Large intestine (tissue), 3 donors: ENCODE measurements around the gene PFAS. TPM values are rescaled to one million over a fixed set of nuclear protein-coding genes. Genes with fewer than 3 reads are reported as not detected.

Experiments
- DNase-seq, 2 donors: peaks; one replicate each; pipeline versions ENCODE4 v3.0.0 to v3.0.0-alpha.2; 2013
- H3K27ac ChIP-seq: one replicate; pipeline ENCODE4 v1.5.1; 2013; ENCODE audit warnings: low read length
- H3K27me3 ChIP-seq: 2 replicates; pipeline ENCODE4 v1.6.1; 2013; ENCODE audit warnings: low read length; ENCODE audit not compliant: control insufficient read depth, insufficient read depth
- H3K36me3 ChIP-seq: 2 replicates; pipeline ENCODE4 v1.6.1; 2013; ENCODE audit warnings: low read length; ENCODE audit not compliant: control insufficient read depth, insufficient read depth
- H3K4me1 ChIP-seq: one replicate; pipeline ENCODE4 v1.6.1; 2013; ENCODE audit warnings: low read length; ENCODE audit not compliant: control insufficient read depth, insufficient read depth
- H3K4me3 ChIP-seq: one replicate; pipeline ENCODE4 v1.5.1; 2013; ENCODE audit warnings: low read length
- H3K9me3 ChIP-seq: one replicate; pipeline ENCODE4 v1.6.1; 2013; ENCODE audit warnings: mild to moderate bottlenecking, low read depth, low read length, moderate library complexity; ENCODE audit not compliant: control insufficient read depth
- WGBS: methylation state at CpG from one replicate; pipeline ENCODE4 v1.1.5; 2013; ENCODE audit warnings: low lambda C conversion rate; ENCODE audit not compliant: insufficient coverage; 5-methylcytosine and 5-hydroxymethylcytosine counted together
- polyA plus RNA-seq: library from polyadenylated mRNA; unstranded; fragments of 120-200 nt; gene quantifications from one replicate; pipeline ENCODE4 v1.2.1, GENCODE V29; 2013

PFAS gene
- polyA plus RNA-seq, 1 donor = 25.3 TPM

GRCh38 chr17:8285270-8286181 is 36.4 kb downstream of the PFAS start:
- no peak for DNase-seq
- no peak overlapping the region for H3K4me3 ChIP-seq
- peaks cover 10% of the 10 kb centered on the region for H3K4me1 ChIP-seq
- no peaks in the 10 kb centered on the region for H3K9me3 ChIP-seq
- H3K27ac ChIP-seq = no peak overlapping the region
- WGBS = 100% methylated on average over 2 of the region's 10 CpGs
- no peaks in the 10 kb centered on the region for H3K36me3 ChIP-seq
- no peaks in the 10 kb centered on the region for H3K27me3 ChIP-seq

- DNase-seq = no peak
- Histone ChIP-seq H3K9me3 (no peaks in the 10 kb centered on the region), H3K27ac (peak overlapping the region; percentile 75), H3K4me1 (peaks cover 10% of the 10 kb centered on the region), H3K4me3 (peak overlapping the region; percentile 84), H3K36me3 (no peaks in the 10 kb centered on the region), H3K27me3 (no peaks in the 10 kb centered on the region)
- 10% methylated on average over 2 of the region's 19 CpGs for WGBS
These were observed 38.7 kb downstream of the PFAS start for GRCh38 chr17:8287651-8288335.

DNA sequence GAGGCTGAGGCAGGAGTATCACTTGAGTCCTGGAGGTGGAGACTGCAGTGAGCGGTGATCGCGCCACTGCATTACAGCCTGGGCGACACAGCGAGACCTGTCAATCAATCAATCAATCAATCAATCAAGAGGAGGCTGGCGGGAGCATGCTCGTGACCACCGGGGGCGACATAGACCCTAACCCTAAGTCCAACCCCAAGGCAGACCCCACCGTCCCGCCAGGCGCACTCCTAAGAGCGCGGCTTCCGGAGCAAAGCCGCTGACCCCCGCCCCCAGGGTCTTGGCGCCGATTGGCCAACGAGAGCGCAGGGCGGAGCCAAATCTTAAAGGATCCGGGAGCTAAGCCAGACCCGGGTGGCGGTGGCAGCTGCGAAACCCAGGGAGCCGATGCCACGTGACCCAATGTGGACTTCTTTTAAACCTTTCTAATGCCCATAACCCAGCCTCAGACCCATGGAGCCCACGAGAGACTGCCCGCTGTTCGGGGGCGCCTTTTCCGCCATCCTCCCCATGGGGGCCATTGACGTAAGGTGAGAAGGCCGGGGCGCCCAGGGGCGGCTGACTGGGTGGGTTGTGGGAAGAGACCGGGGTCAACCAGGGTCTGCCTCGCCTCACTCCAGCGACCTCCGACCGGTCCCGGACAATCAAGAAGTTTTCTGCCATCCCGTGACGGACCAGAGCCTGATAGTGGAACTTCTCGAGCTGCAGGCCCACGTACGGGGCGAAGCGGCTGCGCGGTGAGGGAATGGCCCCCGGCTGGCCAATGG is 39.4 kb downstream of the PFAS start, which contains the start of gene RANGRF:
Gene RANGRF (plus strand): TSS at position 335 of the 767 bp plus-strand sequence. CDS start 119 bp downstream, at position 454.
- peak within 1 kb of the TSS; percentile 75 for H3K27ac ChIP-seq
- H3K4me1 ChIP-seq = peaks cover 10% of the 10 kb centered on the region
- no CpG with 5 or more reads among the region's 53 CpGs for WGBS
- peak; percentile 80 to 92 for DNase-seq
- H3K9me3 ChIP-seq = no peaks in the 10 kb centered on the region
- peak within 1 kb of the TSS; percentile 84 for H3K4me3 ChIP-seq
- H3K27me3 ChIP-seq = no peaks in the 10 kb centered on the region
- H3K36me3 ChIP-seq = no peaks in the 10 kb centered on the region

DNA sequence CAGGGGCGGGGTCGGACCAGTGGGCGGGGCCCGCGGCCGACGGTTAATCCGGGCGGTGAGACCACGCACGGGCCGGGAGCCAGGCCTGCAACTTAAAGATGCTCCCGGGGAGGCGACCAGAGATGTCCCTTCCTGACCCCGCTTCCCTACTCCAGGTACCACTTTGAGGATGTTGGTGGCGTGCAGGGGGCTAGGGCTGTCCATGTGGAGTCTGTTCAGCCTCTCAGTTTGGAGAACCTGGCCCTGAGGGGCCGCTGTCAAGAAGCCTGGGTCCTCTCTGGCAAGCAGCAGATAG is 40.0 kb downstream of the PFAS start:
- H3K27me3 ChIP-seq = no peaks in the 10 kb centered on the region
- peaks cover 10% of the 10 kb centered on the region for H3K4me1 ChIP-seq
- WGBS = no CpG with 5 or more reads among the region's 17 CpGs
- H3K27ac ChIP-seq = peak overlapping the region; percentile 75
- peak overlapping the region; percentile 84 for H3K4me3 ChIP-seq
- no peaks in the 10 kb centered on the region for H3K9me3 ChIP-seq
- no peak for DNase-seq
- H3K36me3 ChIP-seq = no peaks in the 10 kb centered on the region

DNA sequence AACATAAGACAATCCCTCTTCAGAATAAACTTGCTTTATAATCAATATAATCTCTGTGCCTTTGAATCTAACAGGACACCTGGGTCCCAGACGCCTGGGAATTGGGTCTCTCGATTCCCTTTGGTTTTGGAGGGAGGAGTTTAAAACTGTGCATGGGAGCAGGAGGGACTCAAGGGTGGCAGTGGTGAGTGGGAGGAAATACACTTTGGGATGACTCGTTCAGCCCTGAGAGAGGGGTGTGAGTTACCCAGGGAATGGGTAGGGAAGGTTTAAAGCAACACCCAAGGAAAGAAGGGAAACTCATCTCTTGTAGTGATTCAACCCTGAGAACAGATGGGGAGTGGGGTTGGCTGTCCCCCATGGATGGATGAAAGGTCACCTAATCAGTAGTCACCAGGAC is 41.0 kb downstream of the PFAS start:
- WGBS = no CpG with 5 or more reads among the region's 3 CpGs
- no peak for DNase-seq
- Histone ChIP-seq H3K36me3 (no peaks in the 10 kb centered on the region), H3K27ac (no peak overlapping the region), H3K27me3 (no peaks in the 10 kb centered on the region), H3K9me3 (no peaks in the 10 kb centered on the region), H3K4me3 (no peak overlapping the region), H3K4me1 (peaks cover 14% of the 10 kb centered on the region)

- Histone ChIP-seq H3K4me1 (peaks cover 14% of the 10 kb centered on the region), H3K27ac (no peak overlapping the region), H3K36me3 (no peaks in the 10 kb centered on the region), H3K27me3 (no peaks in the 10 kb centered on the region), H3K4me3 (no peak overlapping the region), H3K9me3 (no peaks in the 10 kb centered on the region)
- WGBS = no CpG with 5 or more reads among the region's 5 CpGs
- DNase-seq = no peak
These were observed 43.7 kb downstream of the PFAS start for GRCh38 chr17:8292639-8293395.

DNA sequence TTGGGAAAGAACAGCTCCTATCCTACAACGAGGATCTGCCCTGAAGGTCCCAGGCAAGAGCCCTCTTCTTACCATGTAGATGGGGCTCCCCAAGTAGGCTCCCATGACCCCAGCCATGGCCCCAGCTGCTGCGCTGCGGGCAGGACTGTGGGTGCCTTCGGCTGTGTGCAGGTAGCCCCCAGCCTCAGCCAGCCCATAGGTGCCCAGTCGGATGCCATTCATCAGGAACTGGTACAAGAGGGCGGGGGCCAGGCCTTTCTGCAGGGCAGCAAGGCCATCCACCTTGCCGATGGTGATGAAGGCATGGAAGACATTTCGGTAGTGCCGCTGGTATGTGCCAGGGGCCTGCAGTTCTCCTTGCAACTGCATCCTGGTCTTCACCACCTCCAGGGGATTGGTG is 45.3 kb downstream of the PFAS start:
- no peaks in the 10 kb centered on the region for H3K9me3 ChIP-seq
- H3K27ac ChIP-seq = no peak overlapping the region
- no peaks in the 10 kb centered on the region for H3K36me3 ChIP-seq
- H3K4me1 ChIP-seq = peaks cover 8% of the 10 kb centered on the region
- no peak for DNase-seq
- H3K4me3 ChIP-seq = no peak overlapping the region
- WGBS = no CpG with 5 or more reads among the region's 9 CpGs
- H3K27me3 ChIP-seq = no peaks in the 10 kb centered on the region

- H3K36me3 ChIP-seq = no peaks in the 10 kb centered on the region
- WGBS = 0% methylated on average over 2 of the region's 15 CpGs
- DNase-seq = no peak
- peak overlapping the region; percentile 65 for H3K4me3 ChIP-seq
- no peaks in the 10 kb centered on the region for H3K9me3 ChIP-seq
- H3K27ac ChIP-seq = peak overlapping the region; percentile 80
- no peaks in the 10 kb centered on the region for H3K27me3 ChIP-seq
- H3K4me1 ChIP-seq = peaks cover 4% of the 10 kb centered on the region
These were observed 45.8 kb downstream of the PFAS start for GRCh38 chr17:8294814-8295316.

GRCh38 chr17:8300226-8300625 is 51.1 kb downstream of the PFAS start:
- no peak for DNase-seq
- 67% methylated on average over 3 of the region's 3 CpGs for WGBS
- Histone ChIP-seq H3K27ac (no peak overlapping the region), H3K4me3 (no peak overlapping the region), H3K27me3 (no peaks in the 10 kb centered on the region), H3K4me1 (no peaks in the 10 kb centered on the region), H3K36me3 (no peaks in the 10 kb centered on the region), H3K9me3 (no peaks in the 10 kb centered on the region)
